Measurements from ENCODE around the gene ASB10.
A peak's percentile ranks its signal among the peaks of the same experiment; 100 is the strongest.

ASB10 gene

GRCh38 chr7:151133266-151133985, 53.6 kb downstream of the ASB10 start:
- no peak overlapping the region for H3K4me2 ChIP-seq
- H3K36me3 ChIP-seq = peaks cover 96% of the 10 kb centered on the region
- H3K9ac ChIP-seq = no peak overlapping the region
- no peaks in the 10 kb centered on the region for H3K9me3 ChIP-seq
- H3K27me3 ChIP-seq = no peaks in the 10 kb centered on the region
- peaks cover 47% of the 10 kb centered on the region for H4K20me1 ChIP-seq
- no peak overlapping the region for H3K4me3 ChIP-seq
- TF ChIP-seq Cebpa-rat (IDR thresholded peaks at IDR 0.05) = no peak
- no peak overlapping the region for H3K27ac ChIP-seq
- peaks cover 18% of the 10 kb centered on the region for H3K4me1 ChIP-seq

GRCh38 chr7:151132461-151133205, 54.4 kb downstream of the ASB10 start:
- Histone ChIP-seq H4K20me1 (peaks cover 53% of the 10 kb centered on the region), H3K9me3 (no peaks in the 10 kb centered on the region), H3K4me2 (no peak overlapping the region), H3K9ac (no peak overlapping the region), H3K36me3 (peaks cover 96% of the 10 kb centered on the region), H3K4me3 (no peak overlapping the region), H3K27me3 (no peaks in the 10 kb centered on the region), H3K27ac (no peak overlapping the region), H3K4me1 (peaks cover 18% of the 10 kb centered on the region)
- TF ChIP-seq Cebpa-rat (IDR thresholded peaks at IDR 0.05) = no peak

GRCh38 chr7:151131592-151132293, 55.3 kb downstream of the ASB10 start:
- Histone ChIP-seq H3K4me2 (no peak overlapping the region), H3K9ac (no peak overlapping the region), H3K27me3 (no peaks in the 10 kb centered on the region), H3K4me1 (peaks cover 18% of the 10 kb centered on the region), H4K20me1 (peaks cover 53% of the 10 kb centered on the region), H3K9me3 (no peaks in the 10 kb centered on the region), H3K36me3 (peaks cover 95% of the 10 kb centered on the region), H3K4me3 (no peak overlapping the region), H3K27ac (no peak overlapping the region)
- TF ChIP-seq Cebpa-rat (IDR thresholded peaks at IDR 0.05) = no peak

- Histone ChIP-seq H3K36me3 (peaks cover 92% of the 10 kb centered on the region), H3K4me3 (no peak overlapping the region), H3K9me3 (no peaks in the 10 kb centered on the region), H3K27me3 (no peaks in the 10 kb centered on the region), H3K4me2 (no peak overlapping the region), H4K20me1 (peaks cover 56% of the 10 kb centered on the region), H3K9ac (no peak overlapping the region), H3K4me1 (peaks cover 18% of the 10 kb centered on the region), H3K27ac (no peak overlapping the region)
- no peak for TF ChIP-seq Cebpa-rat (IDR thresholded peaks at IDR 0.05)
Observed at GRCh38 chr7:151131224-151131591, 55.8 kb downstream of the ASB10 start.

GRCh38 chr7:151130741-151131157, 56.3 kb downstream of the ASB10 start:
- Histone ChIP-seq H3K36me3 (peaks cover 90% of the 10 kb centered on the region), H3K9me3 (no peaks in the 10 kb centered on the region), H3K27ac (no peak overlapping the region), H3K4me3 (no peak overlapping the region), H3K27me3 (no peaks in the 10 kb centered on the region), H3K4me1 (peaks cover 18% of the 10 kb centered on the region), H3K9ac (no peak overlapping the region), H4K20me1 (peaks cover 60% of the 10 kb centered on the region), H3K4me2 (no peak overlapping the region)
- no peak for TF ChIP-seq Cebpa-rat (IDR thresholded peaks at IDR 0.05)

GRCh38 chr7:151129960-151130591, 57.0 kb downstream of the ASB10 start:
- Histone ChIP-seq H3K4me3 (no peak overlapping the region), H3K9me3 (no peaks in the 10 kb centered on the region), H3K4me2 (peak overlapping the region; percentile 44), H3K27me3 (no peaks in the 10 kb centered on the region), H3K27ac (no peak overlapping the region), H3K4me1 (peaks cover 18% of the 10 kb centered on the region), H4K20me1 (peaks cover 67% of the 10 kb centered on the region), H3K36me3 (peaks cover 90% of the 10 kb centered on the region), H3K9ac (no peak overlapping the region)
- no peak for TF ChIP-seq Cebpa-rat (IDR thresholded peaks at IDR 0.05)

- TF ChIP-seq Cebpa-rat (IDR thresholded peaks at IDR 0.05) = no peak
- Histone ChIP-seq H3K36me3 (peaks cover 90% of the 10 kb centered on the region), H3K4me3 (no peak overlapping the region), H4K20me1 (peaks cover 74% of the 10 kb centered on the region), H3K27me3 (no peaks in the 10 kb centered on the region), H3K4me1 (peaks cover 18% of the 10 kb centered on the region), H3K9me3 (no peaks in the 10 kb centered on the region), H3K9ac (no peak overlapping the region), H3K4me2 (peak overlapping the region; percentile 44), H3K27ac (no peak overlapping the region)
Observed at GRCh38 chr7:151129117-151129959, 57.7 kb downstream of the ASB10 start.

GRCh38 chr7:151128716-151129115, 58.3 kb downstream of the ASB10 start:
- no peak for TF ChIP-seq Cebpa-rat (IDR thresholded peaks at IDR 0.05)

GRCh38 chr7:151128144-151128543, 58.9 kb downstream of the ASB10 start:
- no peak overlapping the region for H3K9ac ChIP-seq
- no peak overlapping the region for H3K27ac ChIP-seq
- H3K36me3 ChIP-seq = peaks cover 91% of the 10 kb centered on the region
- no peak for TF ChIP-seq Cebpa-rat (IDR thresholded peaks at IDR 0.05)
- H3K4me1 ChIP-seq = peaks cover 18% of the 10 kb centered on the region
- no peaks in the 10 kb centered on the region for H3K9me3 ChIP-seq
- no peaks in the 10 kb centered on the region for H3K27me3 ChIP-seq
- peaks cover 80% of the 10 kb centered on the region for H4K20me1 ChIP-seq
- H3K4me2 ChIP-seq = no peak overlapping the region
- no peak overlapping the region for H3K4me3 ChIP-seq

More at GRCh38 chr7:151128716-151129115, 58.3 kb downstream of the ASB10 start:
- no peak overlapping the region for H3K27ac ChIP-seq
- peaks cover 75% of the 10 kb centered on the region for H4K20me1 ChIP-seq
- H3K9ac ChIP-seq = no peak overlapping the region
- H3K4me3 ChIP-seq = no peak overlapping the region
- H3K9me3 ChIP-seq = no peaks in the 10 kb centered on the region
- peaks cover 90% of the 10 kb centered on the region for H3K36me3 ChIP-seq
- no peaks in the 10 kb centered on the region for H3K27me3 ChIP-seq
- peaks cover 18% of the 10 kb centered on the region for H3K4me1 ChIP-seq
- no peak overlapping the region for H3K4me2 ChIP-seq
